Adrenal gland (tissue), 5 donors: ENCODE results near the gene MACROD2.

Experiments
- CTCF ChIP-seq, 6 experiments: fragments of 450-650 bp in 4 of 6; fragments of 200-600 bp in 2 of 6; sonication (generic) in 1 of 6; IDR thresholded peaks; 1 replicate in 5 of 6; 2 replicates in 1 of 6; pipeline versions ENCODE4 v1.5.1 to v1.8.0; 2016 to 2021; ENCODE audit warnings: antibody characterized with exemption in 6 of 6, mild to moderate bottlenecking in 2 of 6, moderate library complexity in 1 of 6
- POLR2A ChIP-seq, 2 donors: fragments of 450-650 bp; IDR thresholded peaks; one replicate each; pipeline ENCODE4 v1.6.1; 2017; ENCODE audit warnings: antibody characterized with exemption in 2 of 2, mild to moderate bottlenecking in 2 of 2, moderate library complexity in 1 of 2
- donor health status: DM: no; HTN: no; CAD: no.

GRCh38 chr20:14889496-14890255 lies 894.4 kb downstream of the MACROD2 start:
- no peak for TF ChIP-seq CTCF (IDR thresholded peaks at IDR 0.05)
- TF ChIP-seq POLR2A (IDR thresholded peaks at IDR 0.05): no peak
